C1 segment of cervical spinal cord (tissue), 14 donors: ENCODE results near the gene REC8.

ENCODE experiments used
- DNase-seq, 14 donors: peaks; one replicate each; lab custom pipeline; 2025; lab: John Stamatoyannopoulos, UW

REC8 gene

GRCh38 chr14:24159777-24160498 is 11.9 kb upstream of the REC8 start:
- DNase-seq = no peak

GRCh38 chr14:24160499-24160849 is 11.4 kb upstream of the REC8 start:
- no peak for DNase-seq

- peak; percentile 45 to 97 (median 92) for DNase-seq
These were observed 10.8 kb upstream of the REC8 start, which contains the start of gene IRF9 for GRCh38 chr14:24160850-24161804. Gene IRF9 (plus strand): TSS chr14:24161265. CDS start chr14:24162145, 880 bp downstream.

- peak in 3 of 14 donors; percentile 21 to 25 (median 22) for DNase-seq
These were observed 9.8 kb upstream of the REC8 start for GRCh38 chr14:24162093-24162492.

GRCh38 chr14:24164518-24164991 is 7.3 kb upstream of the REC8 start:
- DNase-seq = no peak

- DNase-seq = no peak
These were observed 6.1 kb upstream of the REC8 start for GRCh38 chr14:24165785-24166184.

- DNase-seq = no peak
These were observed 4.3 kb upstream of the REC8 start for GRCh38 chr14:24167469-24168114.

GRCh38 chr14:24172261-24172860 is 481 bp downstream of the REC8 start:
- peak in 2 of 14 donors; percentile 36 to 43 for DNase-seq

- DNase-seq = peak in 1 of 14 donors; percentile 35
These were observed 996 bp downstream of the REC8 start for GRCh38 chr14:24172871-24173281.

GRCh38 chr14:24176599-24176998 is 4.7 kb downstream of the REC8 start:
- no peak for DNase-seq

- DNase-seq = no peak
These were observed 5.4 kb downstream of the REC8 start for GRCh38 chr14:24177041-24177825.

GRCh38 chr14:24177891-24178290 is 6.0 kb downstream of the REC8 start:
- DNase-seq = no peak

- no peak for DNase-seq
These were observed 6.7 kb downstream of the REC8 start for GRCh38 chr14:24178399-24179178.

GRCh38 chr14:24179294-24179960 is 7.5 kb downstream of the REC8 start:
- DNase-seq = no peak

- DNase-seq = peak in 8 of 14 donors; percentile 14 to 78 (median 30)
These were observed 8.3 kb downstream of the REC8 start for GRCh38 chr14:24179961-24180796.

GRCh38 chr14:24181371-24182077 is 9.6 kb downstream of the REC8 start:
- no peak for DNase-seq

- DNase-seq = no peak
These were observed 10.4 kb downstream of the REC8 start for GRCh38 chr14:24182110-24182882.
